GM19043 (cell line): ENCODE results near the gene MRPS21.

ENCODE experiments used
- ATAC-seq: cut with Tn5 transposase; IDR thresholded peaks from one replicate; pipeline ENCODE4 v1.9.1; 2021; ENCODE audit warnings: low read depth; ENCODE audit not compliant: unreplicated experiment

Gene MRPS21

GRCh38 chr1:150293433-150294253 lies at the start of gene MRPS21:
MRPS21 (plus strand) TSS chr1:150293861; CDS start chr1:150294367, 506 bp downstream.
- ATAC-seq = peak; percentile 99

GRCh38 chr1:150249936-150250335 lies 43.7 kb upstream of the MRPS21 start:
- no peak for ATAC-seq

GRCh38 chr1:150256198-150256553 lies 37.5 kb upstream of the MRPS21 start:
- ATAC-seq = no peak

GRCh38 chr1:150256554-150257341 lies 36.9 kb upstream of the MRPS21 start:
- no peak for ATAC-seq

- no peak for ATAC-seq
Measured at GRCh38 chr1:150257624-150258585, 35.8 kb upstream of the MRPS21 start, which contains the start of gene CA14. CA14 (plus strand) TSS chr1:150257774; CDS start chr1:150258129, 355 bp downstream.

- no peak for ATAC-seq
Measured at GRCh38 chr1:150259217-150259616, 34.4 kb upstream of the MRPS21 start.

- no peak for ATAC-seq
Measured at GRCh38 chr1:150259758-150260669, 33.6 kb upstream of the MRPS21 start.

GRCh38 chr1:150261367-150261766 lies 32.3 kb upstream of the MRPS21 start:
- no peak for ATAC-seq

- ATAC-seq = no peak
Measured at GRCh38 chr1:150262388-150263320, 31.0 kb upstream of the MRPS21 start.

GRCh38 chr1:150263549-150263948 lies 30.1 kb upstream of the MRPS21 start:
- no peak for ATAC-seq

GRCh38 chr1:150267896-150268295 lies 25.8 kb upstream of the MRPS21 start:
- no peak for ATAC-seq

- ATAC-seq = no peak
Measured at GRCh38 chr1:150268340-150268704, 25.3 kb upstream of the MRPS21 start.

GRCh38 chr1:150268705-150269403 lies 24.8 kb upstream of the MRPS21 start, which contains the start of gene APH1A:
APH1A (minus strand) TSS chr1:150269016; CDS start chr1:150268810, 206 bp downstream.
- peak; percentile 92 for ATAC-seq

GRCh38 chr1:150269451-150269850 lies 24.2 kb upstream of the MRPS21 start:
- ATAC-seq = no peak

- ATAC-seq = no peak
Measured at GRCh38 chr1:150271291-150271959, 22.2 kb upstream of the MRPS21 start.

GRCh38 chr1:150273311-150273710 lies 20.4 kb upstream of the MRPS21 start:
- no peak for ATAC-seq

- no peak for ATAC-seq
Measured at GRCh38 chr1:150280138-150280707, 13.4 kb upstream of the MRPS21 start.
